ENCODE data around the gene MDC1.
A peak's percentile ranks its signal among the peaks of the same experiment; 100 is the strongest.

Gene MDC1

DNA sequence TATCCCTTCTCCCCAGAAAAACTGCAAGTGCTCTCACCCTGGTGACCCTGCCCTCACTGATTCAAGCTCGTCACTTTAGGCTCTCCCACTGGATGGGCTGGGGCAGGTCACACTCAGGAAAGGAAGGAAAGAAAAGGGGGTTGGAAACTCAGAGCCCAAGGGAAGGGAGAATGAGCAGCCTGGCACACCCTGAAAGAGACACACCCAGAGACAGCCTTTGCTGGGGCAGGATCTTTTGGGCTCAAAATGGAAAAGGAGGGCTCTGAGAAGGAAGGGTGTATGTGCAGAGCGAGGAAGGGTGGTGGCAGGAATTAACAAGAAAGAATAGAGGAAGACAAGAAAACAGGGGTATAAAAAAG is 33.1 kb downstream of the MDC1 start:
- TF ChIP-seq CTCF (IDR thresholded peaks at IDR 0.05; ENCODE audit: insufficient read depth, missing control alignments): no peak
- DNase-seq (ENCODE audit: insufficient read length, low spot score) (no peak), FAIRE-seq (no peak)

DNA sequence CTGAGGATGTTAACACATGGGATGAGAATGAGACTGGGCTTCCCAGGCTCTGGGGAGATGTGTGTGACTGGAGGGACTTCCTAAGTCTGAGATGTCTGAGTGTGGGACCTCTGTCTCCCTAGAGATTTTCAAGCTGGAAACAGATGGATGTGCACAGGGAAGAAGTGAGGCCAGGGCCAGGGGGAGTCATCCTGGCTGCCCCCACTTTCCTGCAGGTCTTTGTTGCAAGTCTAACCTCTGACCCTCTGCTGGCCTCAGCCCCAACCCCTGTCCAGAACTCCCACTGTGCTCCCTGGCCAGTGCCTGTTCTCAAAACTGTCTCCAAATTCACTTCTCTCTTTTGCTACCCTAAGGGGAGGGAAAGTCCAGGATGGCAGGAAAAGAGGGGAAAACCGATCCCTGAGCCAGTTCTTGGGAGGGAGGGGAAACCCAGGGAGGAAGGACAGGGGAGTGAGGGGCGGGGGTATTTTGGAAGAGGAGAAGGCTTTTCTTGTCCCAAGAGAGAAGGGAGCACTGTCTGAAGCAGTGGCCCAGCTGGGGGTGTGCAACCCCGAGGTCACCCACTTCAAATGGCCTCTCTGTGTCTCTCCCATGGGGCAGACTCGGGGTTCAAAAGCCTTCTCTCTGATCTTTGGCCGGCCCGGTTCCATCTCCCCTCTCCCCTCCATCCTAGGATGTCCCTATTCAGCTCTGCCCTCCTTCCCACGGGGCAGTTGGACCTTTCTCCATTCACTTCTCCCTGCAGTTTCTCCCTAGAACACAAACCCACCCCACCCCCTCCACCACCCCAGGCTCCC is 33.7 kb downstream of the MDC1 start:
- no peak for TF ChIP-seq CTCF (IDR thresholded peaks at IDR 0.05; ENCODE audit: insufficient read depth, missing control alignments)
- DNase-seq (ENCODE audit: insufficient read length, low spot score) (no peak), FAIRE-seq (no peak)

DNA sequence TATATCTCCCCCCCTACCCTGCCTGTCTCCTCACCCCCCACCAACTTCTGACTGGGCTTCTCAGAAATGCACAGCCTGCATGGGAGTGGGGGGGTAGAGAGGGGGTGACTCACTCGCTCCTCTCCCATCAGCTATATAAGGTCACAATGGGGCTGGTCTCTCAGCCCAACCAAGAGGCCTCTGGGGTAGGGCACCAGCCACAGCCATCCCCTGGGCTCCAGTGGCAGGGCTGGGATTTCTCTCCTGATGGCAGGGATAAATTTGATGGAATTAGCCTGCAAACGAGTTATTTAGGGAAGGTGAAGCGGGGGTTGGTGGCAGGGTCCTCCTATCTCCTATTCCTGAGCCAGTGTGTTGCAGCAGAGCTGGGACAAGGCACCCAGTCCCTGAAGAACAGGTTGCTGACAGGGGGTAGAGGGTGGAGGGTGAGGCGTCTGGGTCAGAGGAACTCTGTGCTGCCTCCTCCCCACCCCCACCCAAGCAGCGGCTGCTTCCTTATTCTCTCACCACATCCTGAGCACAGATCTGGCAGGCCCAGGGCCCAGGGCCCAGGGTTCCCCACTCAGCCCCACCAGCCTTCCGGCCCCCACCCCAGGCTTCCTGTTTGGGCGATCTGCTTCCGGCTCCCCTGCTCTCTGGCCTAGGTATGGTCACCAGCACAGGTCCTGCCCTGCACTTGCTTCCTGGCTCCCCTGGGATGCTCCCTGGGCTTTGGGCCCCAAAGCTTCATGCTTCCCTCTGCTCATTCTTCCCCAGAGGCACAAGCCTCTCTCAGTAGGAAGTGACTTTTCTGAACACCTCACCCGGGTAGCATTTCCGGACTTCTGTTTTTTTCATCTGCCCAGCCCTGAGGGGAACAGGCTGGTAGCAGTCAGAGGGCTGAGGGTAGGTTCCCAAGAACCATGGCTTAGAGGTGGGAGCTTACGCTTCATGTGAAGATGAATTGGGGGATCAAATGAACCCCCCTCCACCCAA is 34.7 kb downstream of the MDC1 start:
- no peak for DNase-seq (ENCODE audit: insufficient read length, low spot score)
- FAIRE-seq: no peak
- no peak for TF ChIP-seq CTCF (IDR thresholded peaks at IDR 0.05; ENCODE audit: insufficient read depth, missing control alignments)

DNA sequence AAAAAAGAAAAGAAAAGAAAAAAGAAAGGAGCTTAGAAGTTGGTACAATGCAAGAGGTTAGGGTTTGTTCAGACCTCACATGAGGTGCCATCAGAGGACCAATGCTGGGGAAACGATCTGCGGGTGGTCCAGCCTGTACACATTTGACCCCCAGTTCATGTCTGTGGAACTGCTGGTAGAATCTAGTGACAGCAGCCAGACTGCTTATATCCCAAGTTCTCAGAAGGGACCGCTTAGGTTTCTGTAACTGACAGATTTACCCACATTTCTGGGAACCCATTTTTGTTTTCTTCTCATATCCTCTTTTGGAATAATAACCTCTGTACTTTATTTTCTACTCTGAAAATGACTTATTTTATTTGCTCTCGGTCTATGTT is 35.3 kb downstream of the MDC1 start:
- TF ChIP-seq CTCF (IDR thresholded peaks at IDR 0.05; ENCODE audit: insufficient read depth, missing control alignments): no peak
- FAIRE-seq: no peak
- DNase-seq (ENCODE audit: insufficient read length, low spot score): no peak

DNA sequence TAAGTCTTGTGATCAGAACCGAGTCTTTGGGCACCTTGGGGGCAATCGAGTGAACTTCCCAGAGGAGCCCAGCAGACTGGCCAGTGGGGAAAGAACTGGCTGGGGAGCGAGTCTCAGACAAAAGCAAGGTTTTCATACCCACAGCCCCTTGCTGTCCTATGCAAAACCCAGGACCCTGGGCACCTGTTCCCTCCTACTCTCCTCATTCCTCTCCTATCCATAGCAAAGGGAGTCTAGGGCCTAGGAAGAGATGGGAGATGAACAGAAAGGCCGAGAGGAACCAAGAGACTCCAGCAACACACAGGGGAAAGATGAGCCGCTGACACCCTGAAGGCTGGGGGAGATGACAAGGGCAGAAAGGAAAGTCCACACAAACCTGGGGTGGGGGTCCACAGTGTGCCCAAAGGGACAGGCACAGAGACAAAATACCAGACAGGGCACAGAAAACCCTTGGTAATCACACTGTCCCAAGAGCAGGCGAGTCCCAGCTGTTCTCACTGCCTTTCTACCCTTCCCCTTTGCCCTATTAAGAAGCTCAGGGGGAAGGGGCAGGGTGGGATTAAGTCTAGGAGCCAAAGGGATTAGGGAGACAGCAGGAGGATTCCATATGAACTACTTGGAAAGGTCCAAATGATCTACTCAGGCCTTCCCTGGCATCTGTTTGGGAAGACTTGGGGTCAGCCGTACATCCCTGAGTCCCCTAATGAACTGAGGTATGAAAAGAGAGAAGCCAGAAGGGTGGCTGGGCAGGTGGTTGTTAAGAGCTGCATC is 37.1 kb downstream of the MDC1 start:
- peak; percentile 55 for DNase-seq (ENCODE audit: insufficient read length, low spot score)
- FAIRE-seq: no peak
- TF ChIP-seq CTCF (IDR thresholded peaks at IDR 0.05; ENCODE audit: insufficient read depth, missing control alignments): no peak

GRCh38 chr6:30678964-30679726 is 37.9 kb downstream of the MDC1 start:
- no peak for FAIRE-seq
- DNase-seq (ENCODE audit: insufficient read length, low spot score): peak; percentile 92
- TF ChIP-seq CTCF (IDR thresholded peaks at IDR 0.05; ENCODE audit: insufficient read depth, missing control alignments): peak; percentile 96

All from D721Med (cell line).